ENCODE results near the gene TWIST2.

DNA sequence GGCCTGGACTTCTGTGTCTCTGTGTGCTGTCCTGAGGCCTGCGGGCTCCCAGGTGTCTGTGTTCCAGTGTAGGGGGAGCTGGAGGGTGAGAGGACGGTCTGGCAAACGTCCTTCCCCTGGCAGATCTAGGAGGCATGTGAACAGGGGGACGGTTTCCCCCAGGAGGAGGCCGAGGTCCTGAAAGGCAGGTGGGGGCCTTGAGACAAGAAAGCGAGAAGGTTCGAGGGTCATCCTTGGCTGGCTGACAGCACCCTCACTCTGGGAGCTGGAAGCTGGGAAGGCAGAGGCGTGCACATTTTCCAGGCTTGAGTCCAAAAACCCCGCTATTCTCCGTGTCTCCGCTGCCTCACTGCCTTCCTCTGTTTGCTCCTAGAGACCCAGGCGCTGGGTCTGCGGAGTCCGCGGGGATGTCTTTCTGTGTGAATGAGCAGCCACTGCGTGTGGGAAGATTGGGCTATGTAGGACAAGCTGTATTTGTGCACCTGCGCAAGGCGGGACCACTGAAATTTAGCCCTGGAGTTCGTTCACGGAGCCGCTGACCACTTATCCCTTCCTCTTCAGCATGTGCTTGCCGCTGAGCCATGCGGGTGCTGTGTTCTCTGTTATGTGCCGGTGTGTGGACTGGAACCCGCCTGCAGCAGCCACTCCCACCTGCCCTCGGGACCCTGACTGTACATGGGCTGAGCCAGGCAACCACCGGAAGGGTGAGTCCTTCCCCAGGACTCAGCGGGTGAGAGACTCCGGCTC, 43.7 kb downstream of the TWIST2 start:
- no peak for TF ChIP-seq EGR1 (IDR thresholded peaks at IDR 0.05)
- TF ChIP-seq TAF1 (IDR thresholded peaks at IDR 0.05; ENCODE audit: low read depth): no peak
- no peak for TF ChIP-seq NFIC (IDR thresholded peaks at IDR 0.05)
